ENCODE data around the gene PMEPA1. TPM values are rescaled to one million over a fixed set of nuclear protein-coding genes. Genes with fewer than 3 reads are reported as not detected.

Gene PMEPA1
- total RNA-seq, 4 donors from 2014 or later = 9.6 to 47.5 (median 18.9) TPM

DNA sequence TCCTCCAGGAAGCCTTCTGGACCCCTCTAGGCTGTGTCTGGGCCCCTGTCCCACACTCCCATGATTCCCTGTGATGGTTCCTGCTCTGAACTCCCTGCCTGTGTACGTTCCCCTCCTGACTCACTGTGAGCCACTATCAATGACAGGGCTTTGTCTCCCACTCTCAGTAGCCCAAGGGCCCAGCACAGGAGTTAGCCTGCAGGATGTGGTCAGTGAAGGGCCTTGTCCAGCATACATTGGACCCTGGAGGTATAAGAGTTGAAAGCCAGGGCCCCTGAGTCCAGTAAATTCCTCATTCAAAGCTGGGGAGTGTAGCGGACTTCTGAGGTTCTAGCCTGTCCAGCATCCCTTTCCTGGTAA, 108.6 kb downstream of the PMEPA1 start:
- Histone ChIP-seq H3K27ac (no peak overlapping the region), H3K9me3 (no peaks in the 10 kb centered on the region), H3K27me3 (peaks cover 7% of the 10 kb centered on the region), H3K4me3 (no peak overlapping the region), H3K36me3 (no peaks in the 10 kb centered on the region), H3K4me1 (peaks cover 0 to 10% (median 5%) of the 10 kb centered on the region in 3 donors)
- 100% methylated on average over 1 of the region's 2 CpGs for WGBS, 2 donors (ENCODE audit: low coverage in 1 of 2)
- TF ChIP-seq EP300 (IDR thresholded peaks at IDR 0.05) (no peak), CTCF (IDR thresholded peaks at IDR 0.05) (no peak), POLR2AphosphoS5 (IDR thresholded peaks at IDR 0.05) (no peak), POLR2A (IDR thresholded peaks at IDR 0.05) (no peak)
- ATAC-seq = no peak

DNA sequence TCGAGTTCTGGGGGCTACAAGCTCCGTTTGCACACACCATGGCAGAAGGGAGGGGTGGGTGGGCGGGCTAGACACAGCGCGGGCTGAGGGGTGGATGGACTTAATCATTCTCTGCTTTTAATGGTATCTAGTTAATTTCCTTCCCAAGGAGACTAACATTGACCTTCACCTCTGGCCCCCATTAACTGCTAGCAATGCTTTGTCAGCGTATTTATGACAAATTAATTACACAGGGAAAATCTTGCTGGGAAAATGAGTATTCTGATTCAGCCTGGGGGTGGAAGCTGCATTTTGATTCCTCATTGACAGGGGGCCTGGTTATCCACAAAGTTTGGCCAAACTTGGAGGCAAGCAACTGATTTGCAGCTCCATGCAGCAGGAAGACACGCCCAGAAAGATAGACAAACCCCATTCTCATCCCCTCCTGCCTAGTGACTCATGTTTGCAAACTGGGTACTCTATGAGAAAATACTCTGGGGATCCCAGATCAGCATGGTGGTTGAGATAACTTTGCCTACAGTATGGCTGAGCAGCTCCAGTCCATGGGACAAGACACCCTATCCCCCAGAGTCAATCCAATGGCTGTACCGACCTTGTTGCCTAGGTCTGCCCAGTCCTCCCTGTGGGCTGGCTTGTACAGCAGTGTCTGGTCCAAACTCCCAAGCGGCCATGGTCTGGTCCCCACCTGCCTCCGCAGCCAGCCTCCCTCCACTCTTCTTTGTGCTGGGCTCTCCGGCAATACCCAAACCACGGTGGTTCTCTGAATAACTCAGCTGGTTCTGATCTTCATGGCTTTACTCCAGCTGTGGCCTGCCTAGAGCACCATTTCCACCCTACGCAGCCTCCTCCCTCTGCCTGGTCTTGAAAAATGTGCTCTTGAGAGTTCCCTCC, 109.2 kb downstream of the PMEPA1 start:
- Histone ChIP-seq H3K27ac (no peak overlapping the region), H3K9me3 (no peaks in the 10 kb centered on the region), H3K27me3 (peaks cover 8% of the 10 kb centered on the region), H3K4me3 (no peak overlapping the region), H3K4me1 (peaks cover 0 to 10% (median 5%) of the 10 kb centered on the region in 3 donors), H3K36me3 (no peaks in the 10 kb centered on the region)
- TF ChIP-seq EP300 (IDR thresholded peaks at IDR 0.05) = no peak
- no peak for TF ChIP-seq POLR2AphosphoS5 (IDR thresholded peaks at IDR 0.05)
- WGBS, 2 donors (ENCODE audit: low coverage in 1 of 2) = 84 to 88% methylated on average over 6 to 8 of the region's 13 CpGs
- ATAC-seq = no peak

GRCh38 chr20:57598491-57598890, 111.3 kb downstream of the PMEPA1 start:
- peaks cover 0 to 20% (median 5%) of the 10 kb centered on the region in 3 donors for H3K4me1 ChIP-seq
- WGBS, 2 donors (ENCODE audit: low coverage in 1 of 2) = no CpG with 5 or more reads among the region's 5 CpGs
- H3K27ac ChIP-seq = no peak overlapping the region
- no peak for ATAC-seq
- H3K4me3 ChIP-seq = no peak overlapping the region
- no peaks in the 10 kb centered on the region for H3K9me3 ChIP-seq
- TF ChIP-seq CTCF (IDR thresholded peaks at IDR 0.05) = no peak
- TF ChIP-seq POLR2AphosphoS5 (IDR thresholded peaks at IDR 0.05) = no peak
- TF ChIP-seq POLR2A (IDR thresholded peaks at IDR 0.05) = no peak
- no peak for TF ChIP-seq EP300 (IDR thresholded peaks at IDR 0.05)
- H3K27me3 ChIP-seq = peaks cover 8% of the 10 kb centered on the region
- H3K36me3 ChIP-seq = no peaks in the 10 kb centered on the region

Other genes starting within 250 kb of the PMEPA1 start
- not detected for gene CTCFL, start 184.9 kb downstream of the PMEPA1 start, total RNA-seq
- 1 to 10 TPM in 1 of 4 donors, under 1 TPM in 3; 0.15 to 3.2 (median 0.23) TPM for gene PCK1, start 148.9 kb downstream of the PMEPA1 start, total RNA-seq
- gene ZBP1, start 89.6 kb downstream of the PMEPA1 start, total RNA-seq = under 1 TPM in 2 of 4 donors, not detected in 2; 0.08 to 0.32 TPM